Measurements from ENCODE around the gene TMPRSS12.
"Not testable (repeated sequence)": the region's sequence is repeated elsewhere in the genome, so short reads cannot be mapped to it uniquely, and the experiment has no call there.

The TMPRSS12 gene

DNA sequence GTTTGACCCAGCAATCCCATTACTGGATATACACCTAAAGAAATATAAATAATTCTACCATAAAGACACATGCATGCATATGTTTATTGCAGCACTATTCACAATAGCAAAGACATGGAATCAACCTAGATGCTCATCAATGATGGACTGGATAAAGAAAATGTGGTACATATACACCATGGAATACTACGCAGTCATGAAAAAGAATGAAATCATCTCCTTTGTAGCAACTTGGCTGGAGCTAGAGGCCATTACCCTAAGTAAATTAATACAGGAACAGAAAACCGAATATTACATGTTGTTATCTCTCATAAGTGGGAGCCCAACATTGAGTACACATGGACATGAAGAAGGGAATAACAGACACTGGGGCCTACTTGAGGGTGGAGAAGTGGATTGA, 13.0 kb downstream of the TMPRSS12 start:
- in situ Hi-C loops (cut with MboI; ENCODE audit: low sequenced_read_pairs) = not testable (repeated sequence)

DNA sequence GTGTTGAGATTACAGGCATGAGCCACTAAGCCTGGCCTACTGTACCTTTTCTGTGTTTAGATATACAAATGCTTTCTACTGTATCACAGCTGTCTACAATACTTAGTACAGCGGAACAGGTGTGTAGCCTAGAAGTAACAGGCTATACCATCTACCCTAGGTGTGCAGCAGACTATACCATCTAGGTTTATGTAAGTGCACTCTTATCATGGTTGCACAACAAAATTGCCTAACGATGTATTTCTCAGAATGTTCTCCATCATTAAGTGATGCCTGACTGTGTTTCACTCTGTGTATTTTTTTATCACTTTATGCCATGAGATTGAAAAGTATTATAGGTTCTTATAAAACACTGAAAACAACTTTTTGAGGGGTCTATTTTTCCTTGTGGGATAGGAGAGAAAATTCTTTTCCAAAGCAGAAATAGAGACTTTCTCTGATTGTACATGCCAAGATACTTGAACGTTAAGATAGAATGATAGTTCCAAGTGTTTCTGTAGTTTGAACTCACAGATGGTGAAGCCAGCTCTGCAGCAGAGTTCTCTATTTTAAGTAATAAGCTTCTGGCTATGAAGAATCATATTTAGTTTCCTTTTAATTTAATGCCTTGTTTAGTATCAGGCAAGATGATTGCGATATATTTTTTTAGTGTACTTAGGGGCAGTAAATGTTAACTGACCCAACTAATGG, 17.0 kb downstream of the TMPRSS12 start:
- in situ Hi-C loops (cut with MboI; ENCODE audit: low sequenced_read_pairs) = no loop called here

DNA sequence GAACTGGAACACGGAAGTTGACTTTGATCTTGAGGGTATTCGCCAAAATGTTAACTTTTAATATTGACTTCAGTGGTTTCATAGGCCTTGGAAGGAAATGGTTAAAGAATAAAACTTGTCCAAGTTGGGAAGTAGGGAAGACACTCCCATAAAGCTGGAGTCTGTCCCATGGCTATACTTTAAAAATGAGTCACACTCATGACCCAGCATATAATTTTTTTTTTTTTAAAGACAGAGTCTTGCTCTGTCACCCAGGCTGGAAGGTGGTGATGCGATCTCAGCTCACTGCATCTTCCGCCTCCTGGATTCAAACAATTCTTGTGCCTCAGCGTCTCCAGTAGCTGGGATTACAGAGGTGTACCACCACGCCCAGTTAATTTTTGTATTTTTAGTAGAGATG, 19.6 kb downstream of the TMPRSS12 start:
- in situ Hi-C loops (cut with MboI; ENCODE audit: low sequenced_read_pairs) = no loop called here

DNA sequence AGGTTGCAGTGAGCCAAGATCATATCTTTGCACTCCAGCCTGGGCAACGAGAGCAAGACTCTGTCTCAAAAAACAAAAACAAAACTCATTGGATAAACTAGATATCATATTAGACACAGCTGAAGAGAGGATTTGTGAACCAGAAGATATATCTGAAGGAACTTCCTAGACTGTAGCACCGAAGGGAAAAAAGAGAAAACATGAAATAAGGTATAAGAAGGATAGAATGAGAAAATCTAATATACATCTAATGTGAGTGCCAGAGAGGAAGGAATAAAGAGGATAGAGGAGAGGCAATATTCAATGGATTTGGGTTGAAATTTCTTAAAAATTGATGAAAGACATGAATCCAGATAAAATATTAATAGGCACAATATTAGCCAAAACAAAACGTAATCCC, 22.5 kb downstream of the TMPRSS12 start:
- in situ Hi-C loops (cut with MboI; ENCODE audit: low sequenced_read_pairs) = no loop called here

DNA sequence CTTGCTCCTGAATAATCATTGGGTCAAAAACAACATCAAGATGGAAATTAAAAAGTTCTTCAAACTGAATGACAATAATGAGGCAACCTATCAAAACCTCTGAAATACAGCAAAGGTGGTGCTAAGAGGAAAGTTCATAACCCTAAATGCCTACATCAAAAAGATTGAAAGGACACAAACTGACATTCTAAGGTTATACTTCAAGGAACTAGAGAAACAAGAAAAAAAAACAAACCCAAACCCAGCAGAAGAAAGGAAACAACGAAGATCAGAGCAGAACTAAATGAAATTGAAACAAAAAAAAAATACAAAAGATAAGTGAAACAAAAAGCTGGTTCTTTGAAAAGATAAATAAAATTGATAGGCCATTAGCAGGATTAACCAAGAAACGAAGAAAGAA, 26.2 kb downstream of the TMPRSS12 start:
- in situ Hi-C loops (cut with MboI; ENCODE audit: low sequenced_read_pairs) = not testable (repeated sequence)

DNA sequence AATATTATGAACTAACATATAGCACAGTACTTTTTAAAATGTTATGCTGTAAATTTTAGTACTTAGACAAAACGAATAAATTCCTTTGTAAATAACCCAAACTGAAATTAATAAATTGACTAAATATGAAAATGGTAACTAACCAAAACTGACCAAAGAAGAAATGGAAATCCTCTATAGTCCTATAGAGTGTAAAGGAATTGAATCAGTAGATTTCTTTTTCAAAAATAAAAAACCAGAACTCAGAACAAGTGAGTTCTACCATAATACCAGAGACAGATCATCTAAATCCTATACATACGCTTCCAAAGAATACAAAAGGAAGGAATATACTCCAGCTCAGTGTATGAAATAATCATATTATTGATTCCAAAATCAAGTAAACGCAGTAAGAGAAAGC, 39.8 kb downstream of the TMPRSS12 start:
- in situ Hi-C loops (cut with MboI; ENCODE audit: low sequenced_read_pairs) = no loop called here

DNA sequence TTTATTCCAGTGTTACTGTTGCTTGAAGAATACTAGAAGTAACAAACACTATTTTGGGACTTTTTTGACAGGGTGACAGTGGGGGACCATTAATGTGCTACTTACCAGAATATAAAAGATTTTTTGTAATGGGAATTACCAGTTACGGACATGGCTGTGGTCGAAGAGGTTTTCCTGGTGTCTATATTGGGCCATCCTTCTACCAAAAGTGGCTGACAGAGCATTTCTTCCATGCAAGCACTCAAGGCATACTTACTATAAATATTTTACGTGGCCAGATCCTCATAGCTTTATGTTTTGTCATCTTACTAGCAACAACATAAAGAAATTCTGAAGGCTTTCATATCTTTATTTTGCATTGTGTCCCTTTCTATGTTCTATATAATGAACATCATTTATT, 44.5 kb downstream of the TMPRSS12 start:
- in situ Hi-C loops (cut with MboI; ENCODE audit: low sequenced_read_pairs) = no loop called here

DNA sequence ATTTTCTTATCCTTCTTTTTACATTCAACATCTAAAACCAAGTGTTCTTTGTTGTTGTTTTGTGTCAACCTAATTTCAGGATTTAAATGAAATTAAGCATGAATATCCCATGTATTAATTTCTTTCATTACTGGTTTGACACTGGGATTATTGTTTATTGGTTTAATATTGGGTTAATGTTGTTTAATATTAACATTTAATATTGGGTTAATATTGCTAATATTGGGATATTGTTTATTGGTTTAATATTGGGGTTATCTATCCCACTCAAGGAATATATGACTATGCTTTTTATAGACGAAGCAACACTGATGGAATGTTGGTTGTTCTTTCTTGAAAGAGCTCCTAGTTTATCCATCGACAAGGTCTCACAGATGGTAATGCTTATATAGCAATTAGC, 45.9 kb downstream of the TMPRSS12 start:
- in situ Hi-C loops (cut with MboI; ENCODE audit: low sequenced_read_pairs) = no loop called here

DNA sequence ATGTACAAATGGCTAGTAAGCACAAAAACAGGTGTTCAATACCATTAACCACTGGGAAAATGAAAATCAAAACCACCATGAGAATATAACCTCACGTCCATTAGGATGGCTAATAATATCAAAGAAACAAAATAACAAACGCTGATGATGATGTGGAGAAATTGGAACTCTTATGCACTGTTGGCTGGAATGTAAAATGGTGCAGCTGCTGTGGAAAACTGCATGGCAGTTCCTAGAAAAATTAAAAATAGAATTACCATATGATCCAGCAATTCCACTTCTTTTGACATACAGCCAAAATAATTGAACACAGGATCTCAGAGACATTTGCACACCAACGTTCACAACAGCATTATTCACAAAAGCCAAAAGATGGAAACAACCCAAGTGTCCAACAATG, 51.5 kb downstream of the TMPRSS12 start:
- in situ Hi-C loops (cut with MboI; ENCODE audit: low sequenced_read_pairs) = no loop called here

DNA sequence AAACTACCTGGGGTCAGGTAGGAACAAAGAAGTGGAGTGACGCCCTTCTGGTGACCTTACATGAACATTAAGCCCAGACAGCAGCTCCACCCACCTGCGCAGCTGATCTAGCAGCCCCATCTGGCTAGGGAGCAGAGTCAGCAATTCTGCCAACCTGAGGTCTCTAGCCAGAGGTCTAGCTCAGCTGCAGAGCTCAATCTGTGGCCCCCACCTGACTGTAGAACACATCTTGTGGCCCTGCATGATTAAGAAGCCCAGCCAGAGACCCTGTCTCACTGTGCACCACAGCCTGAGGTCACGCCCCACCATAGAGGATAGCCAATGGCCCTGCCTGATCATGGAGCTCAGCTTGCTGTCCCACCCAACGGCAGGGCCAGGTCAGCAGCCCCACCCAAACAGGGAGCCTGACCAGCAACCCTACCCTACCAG, 59.0 kb downstream of the TMPRSS12 start:
- in situ Hi-C loops (cut with MboI; ENCODE audit: low sequenced_read_pairs) = no loop called here

DNA sequence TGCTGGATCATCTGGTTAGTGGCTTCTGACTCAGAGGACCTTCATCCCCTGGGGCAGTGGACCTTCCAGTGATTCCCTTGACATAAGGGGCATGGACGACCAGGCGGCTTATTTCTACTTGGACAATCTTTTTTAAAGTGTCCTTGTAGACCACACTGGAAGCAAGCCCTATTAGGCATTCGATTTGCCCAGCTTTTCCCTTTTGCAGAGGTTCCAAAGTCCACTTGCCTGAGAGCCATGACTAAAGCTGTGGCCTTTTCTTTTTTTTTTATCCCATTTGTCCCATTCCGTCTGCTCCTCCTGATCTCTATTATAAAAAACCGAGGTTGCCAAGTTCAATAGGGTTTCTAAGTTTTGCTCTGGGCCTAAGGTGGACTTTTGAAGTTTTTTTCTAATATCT, 65.8 kb downstream of the TMPRSS12 start:
- in situ Hi-C loops (cut with MboI; ENCODE audit: low sequenced_read_pairs) = not testable (repeated sequence)

DNA sequence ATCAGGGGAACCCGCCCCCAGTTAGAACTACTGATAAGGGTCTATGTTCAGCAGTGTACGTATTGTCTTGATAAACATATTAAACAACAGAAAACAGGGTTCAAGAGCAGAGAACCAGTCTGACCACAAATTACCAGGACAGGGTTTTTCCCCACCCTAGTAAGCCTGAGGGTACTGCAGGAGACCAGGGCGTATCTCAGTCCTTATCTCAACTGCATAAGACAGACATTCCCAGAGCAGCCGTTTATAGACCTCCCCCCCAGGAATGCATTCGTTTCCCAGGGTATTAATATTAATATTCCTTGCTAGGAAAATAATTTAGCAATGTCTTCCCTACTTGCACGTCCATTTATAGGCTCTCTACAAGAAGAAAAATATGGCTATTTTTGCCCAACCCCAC, 69.6 kb downstream of the TMPRSS12 start:
- in situ Hi-C loops (cut with MboI; ENCODE audit: low sequenced_read_pairs) = not testable (repeated sequence)

DNA sequence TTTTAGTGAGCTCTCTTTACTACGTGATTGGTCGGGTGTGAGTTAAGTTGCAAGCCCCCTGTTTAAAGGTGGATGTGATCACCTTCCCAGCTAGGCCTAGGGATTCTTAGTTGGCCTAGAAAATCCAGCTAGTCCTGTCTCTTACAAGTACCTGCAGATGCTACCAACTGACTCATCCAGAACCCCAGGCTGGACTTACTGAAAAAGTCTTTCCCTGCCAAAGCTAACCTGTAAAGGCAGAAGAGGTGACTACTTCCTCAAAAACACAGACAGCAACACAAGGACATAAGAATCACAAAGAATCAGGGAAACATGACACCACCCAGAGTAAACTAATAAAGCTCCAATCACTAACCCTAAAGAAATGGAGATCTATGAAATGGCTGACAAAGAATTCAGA, 70.5 kb downstream of the TMPRSS12 start:
- in situ Hi-C loops (cut with MboI; ENCODE audit: low sequenced_read_pairs) = no loop called here

DNA sequence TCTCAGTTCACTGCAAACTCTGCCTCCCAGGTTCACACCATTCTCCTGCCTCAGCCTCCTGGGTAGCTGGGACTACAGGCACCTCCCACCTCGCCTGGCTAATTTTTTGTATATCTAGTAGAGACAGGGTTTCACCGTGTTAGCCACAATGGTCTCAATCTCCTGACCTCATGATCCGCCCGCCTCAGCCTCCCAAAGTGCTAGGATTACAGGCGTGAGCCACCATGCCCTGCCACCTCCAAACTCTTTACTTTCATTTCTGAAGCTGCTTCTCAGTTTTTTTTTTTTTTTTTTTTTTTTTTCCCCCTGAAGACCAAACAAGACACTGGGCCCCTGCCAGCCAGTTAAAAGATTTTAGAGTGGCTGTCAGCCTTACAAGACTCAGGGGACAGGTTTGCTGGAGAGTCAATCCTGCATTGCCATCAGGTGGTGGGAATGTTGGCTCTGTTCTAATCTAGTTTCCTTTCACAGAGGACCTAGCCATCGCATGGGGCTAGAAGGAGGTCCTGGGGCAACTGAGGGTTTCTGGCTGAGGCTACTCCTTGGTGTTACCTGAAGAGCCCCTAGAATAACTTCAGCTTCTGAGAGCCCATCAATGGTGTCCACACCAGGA, 72.3 kb downstream of the TMPRSS12 start:
- in situ Hi-C loops (cut with MboI; ENCODE audit: low sequenced_read_pairs) = no loop called here

DNA sequence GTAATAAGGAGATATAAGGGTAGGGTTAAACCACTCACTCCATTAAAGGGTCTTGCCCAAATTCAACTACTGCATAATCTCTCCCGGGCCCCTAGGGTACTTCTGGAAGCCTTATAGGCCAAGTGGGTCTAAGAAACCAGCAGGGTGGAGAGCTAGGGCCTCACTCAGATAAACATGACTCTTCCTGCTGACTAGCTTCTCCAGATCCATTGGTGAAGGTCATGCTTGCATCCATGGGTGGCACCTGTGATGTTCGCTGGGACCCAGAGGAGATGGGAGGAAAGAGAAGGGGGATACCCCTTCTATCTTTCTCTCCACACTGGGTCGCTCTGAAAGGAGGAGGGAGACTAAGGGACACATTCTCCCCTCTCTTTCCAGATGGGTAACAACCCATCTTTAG, 73.6 kb downstream of the TMPRSS12 start:
- in situ Hi-C loops (cut with MboI; ENCODE audit: low sequenced_read_pairs) = no loop called here

DNA sequence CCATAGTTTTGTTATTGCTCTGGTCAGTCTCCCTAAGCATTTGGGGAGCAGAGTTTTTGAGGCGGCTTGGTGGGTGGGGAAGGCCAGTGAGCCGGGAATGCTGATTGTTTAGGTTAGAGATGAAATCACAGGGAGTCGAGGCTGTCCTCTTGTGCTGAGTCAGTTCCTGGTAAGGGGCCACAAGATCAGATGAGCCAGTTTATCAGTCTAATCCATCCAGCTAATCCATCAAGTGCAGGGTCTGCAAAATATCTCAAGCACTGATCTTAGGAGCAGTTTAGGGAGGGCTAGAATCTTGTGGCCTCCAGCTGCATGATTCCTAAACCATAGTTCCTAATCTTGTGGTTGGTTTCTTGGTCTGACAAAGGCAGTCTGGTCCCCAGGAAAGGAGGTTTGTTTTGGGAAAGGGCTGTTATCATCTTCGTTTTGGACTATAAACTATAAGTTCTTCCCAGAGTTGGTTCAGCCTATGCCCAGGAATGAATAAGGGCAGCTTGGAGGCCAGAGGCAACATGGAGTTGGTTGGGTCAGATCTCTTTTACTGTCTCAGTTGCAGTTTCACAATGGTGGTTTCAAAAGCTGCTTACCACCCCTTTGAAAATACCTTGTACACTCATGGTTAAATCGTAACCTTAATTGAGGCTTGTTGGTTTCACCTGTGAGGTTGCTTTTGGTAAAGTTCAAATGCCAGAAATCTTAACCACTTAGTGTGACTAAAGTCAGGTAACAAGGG, 76.0 kb downstream of the TMPRSS12 start:
- in situ Hi-C loops (cut with MboI; ENCODE audit: low sequenced_read_pairs) = no loop called here

DNA sequence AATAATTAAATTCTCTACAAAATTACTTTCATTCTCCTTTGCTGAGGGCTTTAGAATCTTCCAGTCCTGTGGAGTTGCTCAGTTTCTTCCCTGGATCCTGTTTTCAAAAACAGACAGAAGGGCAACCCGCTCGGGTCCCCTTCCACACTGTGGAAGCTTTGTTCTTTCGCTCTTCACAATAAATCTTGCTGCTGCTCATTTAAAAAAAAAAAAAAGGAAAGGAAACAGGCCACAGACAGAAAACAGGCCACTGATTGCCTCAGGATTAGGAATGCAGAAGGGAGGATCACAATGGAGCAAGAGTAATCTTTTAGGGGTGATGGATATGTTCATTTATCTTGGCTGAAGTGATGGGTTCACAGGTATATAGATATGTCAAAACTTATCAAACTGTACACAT, 80.1 kb downstream of the TMPRSS12 start:
- in situ Hi-C loops (cut with MboI; ENCODE audit: low sequenced_read_pairs) = no loop called here

DNA sequence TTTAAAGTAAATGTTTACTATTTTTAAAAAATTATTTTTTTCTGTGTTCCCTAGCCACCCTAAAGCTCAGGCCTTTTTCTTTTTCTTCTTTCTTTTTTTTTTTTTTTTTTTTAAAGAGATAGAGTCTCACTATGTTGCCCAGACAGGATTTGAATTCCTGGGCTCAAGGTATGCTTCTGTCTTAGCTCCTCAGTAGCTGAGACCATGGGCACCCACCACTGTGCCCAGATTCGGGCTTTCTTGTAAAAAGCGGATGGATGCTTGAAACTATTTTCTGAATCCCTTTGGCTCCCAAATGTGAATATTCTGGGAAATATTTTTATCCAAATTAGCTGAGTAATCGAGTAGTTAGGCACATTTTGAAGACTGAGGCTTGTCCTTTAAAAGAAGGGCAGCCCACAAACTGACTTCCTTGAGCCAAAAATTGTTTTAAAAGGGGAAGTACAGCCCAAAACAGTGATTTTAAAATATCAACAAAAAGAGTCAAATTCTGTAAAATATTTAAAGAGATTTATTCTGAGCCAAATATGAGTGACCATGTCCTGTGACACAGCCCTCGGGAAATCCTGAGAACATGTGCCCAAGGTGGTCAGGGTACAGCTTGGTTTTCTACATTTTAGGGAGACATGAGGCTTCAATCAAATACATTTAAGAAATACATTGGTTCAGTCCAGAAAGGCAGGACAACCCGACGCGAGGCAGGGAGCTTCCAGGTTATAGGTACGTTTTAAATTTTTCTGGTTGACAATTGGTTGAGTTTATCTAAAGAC, 80.8 kb downstream of the TMPRSS12 start:
- in situ Hi-C loops (cut with MboI; ENCODE audit: low sequenced_read_pairs) = no loop called here

DNA sequence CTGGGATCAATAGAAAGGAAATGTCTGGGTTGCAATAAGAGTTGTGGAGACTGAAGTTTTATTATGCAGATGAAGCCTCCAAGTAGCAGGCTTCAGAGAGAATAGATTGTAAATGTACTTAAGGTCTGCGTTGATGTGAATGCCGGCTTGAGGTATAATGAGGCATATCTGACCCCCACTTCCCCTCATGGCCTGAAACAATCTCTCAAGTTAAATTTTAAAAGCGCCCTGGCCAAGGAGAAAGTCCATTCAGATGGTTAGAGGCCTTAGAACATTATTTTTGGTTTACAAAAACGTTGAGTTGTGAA, 81.4 kb downstream of the TMPRSS12 start:
- in situ Hi-C loops (cut with MboI; ENCODE audit: low sequenced_read_pairs) = no loop called here

DNA sequence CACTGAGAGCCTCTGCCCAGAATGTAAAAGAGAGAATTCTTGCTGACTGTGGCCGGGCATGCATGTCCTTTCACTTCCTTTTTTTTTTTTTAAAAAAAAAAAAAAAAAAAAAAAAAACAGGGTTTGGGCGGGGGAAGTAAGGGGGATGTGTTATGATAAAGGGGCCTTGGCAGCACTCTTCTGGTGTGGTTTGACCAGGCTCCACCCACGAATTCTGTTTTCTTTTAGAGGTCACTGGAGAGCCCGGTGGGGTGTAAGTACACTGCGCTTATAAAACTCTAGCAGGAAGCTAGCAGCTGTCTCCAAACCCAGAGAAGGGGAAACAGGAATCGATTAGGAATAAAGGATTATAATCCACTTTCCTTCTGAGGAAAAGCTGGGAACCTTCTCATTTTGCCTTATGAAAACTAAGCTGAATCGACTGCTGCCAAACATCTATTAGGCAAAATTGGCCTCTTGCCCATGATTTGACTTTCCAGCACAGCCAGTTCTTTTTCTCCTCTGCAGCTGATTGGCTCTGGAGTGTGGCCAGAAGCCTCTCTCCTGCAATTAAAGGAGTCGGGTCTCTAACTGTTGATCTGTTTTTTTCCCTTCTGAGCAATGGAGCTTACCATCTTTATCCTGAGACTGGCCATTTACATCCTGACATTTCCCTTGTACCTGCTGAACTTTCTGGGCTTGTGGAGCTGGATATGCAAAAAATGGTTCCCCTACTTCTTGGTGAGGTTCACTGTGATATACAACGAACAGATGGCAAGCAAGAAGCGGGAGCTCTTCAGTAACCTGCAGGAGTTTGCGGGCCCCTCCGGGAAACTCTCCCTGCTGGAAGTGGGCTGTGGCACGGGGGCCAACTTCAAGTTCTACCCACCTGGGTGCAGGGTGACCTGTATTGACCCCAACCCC, 82.0 kb downstream of the TMPRSS12 start:
- in situ Hi-C loops (cut with MboI; ENCODE audit: low sequenced_read_pairs) = no loop called here

DNA sequence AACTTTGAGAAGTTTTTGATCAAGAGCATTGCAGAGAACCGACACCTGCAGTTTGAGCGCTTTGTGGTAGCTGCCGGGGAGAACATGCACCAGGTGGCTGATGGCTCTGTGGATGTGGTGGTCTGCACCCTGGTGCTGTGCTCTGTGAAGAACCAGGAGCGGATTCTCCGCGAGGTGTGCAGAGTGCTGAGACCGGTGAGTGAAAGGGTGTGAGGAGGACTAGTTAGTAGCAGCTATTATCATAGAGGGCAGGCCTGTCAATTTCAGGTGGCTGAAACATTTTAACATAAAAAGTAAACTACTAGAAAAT, 82.6 kb downstream of the TMPRSS12 start:
- in situ Hi-C loops (cut with MboI; ENCODE audit: low sequenced_read_pairs) = no loop called here
